DOHH2 (cell line): ENCODE measurements around the gene BMP7.

Source experiments
- H3F3A ChIP-seq: fragments of 200-600 bp; sonication (generic), shearing (Covaris generic); 2 replicates; pipeline ENCODE4 v1.6.0; 2016; ENCODE audit warnings: antibody characterized with exemption, mild to moderate bottlenecking; ENCODE audit not compliant: control insufficient read depth, insufficient read depth
- H3K27ac ChIP-seq: fragments of 200-600 bp; sonication (generic); 2 replicates; pipeline ENCODE4 v1.5.1; 2014; ENCODE audit warnings: low read depth, mild to moderate bottlenecking, low read length, moderate library complexity
- H3K27me3 ChIP-seq: fragments of 200-600 bp; sonication (generic); 2 replicates; pipeline ENCODE4 v1.6.1; 2014; ENCODE audit warnings: mild to moderate bottlenecking, low read length, mixed read lengths; ENCODE audit not compliant: control insufficient read depth
- H3K36me3 ChIP-seq: fragments of 200-600 bp; sonication (generic); 2 replicates; pipeline ENCODE4 v1.6.1; 2014; ENCODE audit warnings: mild to moderate bottlenecking, low read length, moderate library complexity, mixed read lengths; ENCODE audit not compliant: control insufficient read depth
- H3K4me1 ChIP-seq: fragments of 200-600 bp; sonication (generic); 2 replicates; pipeline ENCODE4 v1.6.1; 2014; ENCODE audit warnings: mild to moderate bottlenecking, low read length, mixed read lengths; ENCODE audit not compliant: control insufficient read depth
- H3K4me2 ChIP-seq: fragments of 200-600 bp; sonication (generic); 2 replicates; pipeline ENCODE4 v1.6.0; 2014; ENCODE audit warnings: mild to moderate bottlenecking, low read length, moderate library complexity
- H3K4me3 ChIP-seq: fragments of 200-600 bp; sonication (generic); 2 replicates; pipeline ENCODE4 v1.5.1; 2014; ENCODE audit warnings: mild to moderate bottlenecking, low read length, mixed read lengths
- H3K79me2 ChIP-seq: fragments of 200-600 bp; sonication (generic); 2 replicates; pipeline ENCODE4 v1.6.1; 2014; ENCODE audit warnings: mild to moderate bottlenecking, low read length, mixed read lengths; ENCODE audit not compliant: control insufficient read depth
- H3K9me2 ChIP-seq: fragments of 200-600 bp; sonication (generic); replicated peaks from 2 replicates; pipeline ENCODE4 v1.6.1; 2014; ENCODE audit warnings: mild to moderate bottlenecking, low read length, mixed read lengths; ENCODE audit not compliant: control insufficient read depth
- H3K9me3 ChIP-seq: fragments of 200-600 bp; sonication (generic); 2 replicates; pipeline ENCODE4 v1.6.1; 2014; ENCODE audit warnings: antibody characterized with exemption, low read length, mixed read lengths; ENCODE audit not compliant: control insufficient read depth, insufficient read depth
- H4K20me1 ChIP-seq: fragments of 200-600 bp; sonication (generic); 2 replicates; pipeline ENCODE4 v1.6.0; 2014; ENCODE audit warnings: low read depth, mild to moderate bottlenecking, antibody characterized with exemption, low read length, moderate library complexity; ENCODE audit not compliant: control insufficient read depth, insufficient read depth
- CTCF ChIP-seq: fragments of 200-600 bp; sonication (generic); IDR thresholded peaks from one replicate; pipeline ENCODE4 v1.5.1; 2014; ENCODE audit warnings: antibody characterized with exemption, mild to moderate bottlenecking, low read depth, low read length; ENCODE audit not compliant: poor library complexity, severe bottlenecking
- EZH2phosphoT487 ChIP-seq: fragments of 200-600 bp; sonication (generic); IDR thresholded peaks from 2 replicates; pipeline ENCODE4 v1.6.1; 2017; ENCODE audit warnings: borderline replicate concordance, mild to moderate bottlenecking, antibody characterized with exemption, low read length, moderate library complexity, mixed read lengths

BMP7 gene

GRCh38 chr20:57256205-57256604 lies 10.2 kb downstream of the BMP7 start:
- Histone ChIP-seq H3F3A (peaks cover 50% of the 10 kb centered on the region), H3K27ac (peak overlapping the region; percentile 62), H4K20me1 (peaks cover 68% of the 10 kb centered on the region), H3K4me1 (peaks cover 99% of the 10 kb centered on the region), H3K4me3 (peak overlapping the region; percentile 50), H3K27me3 (no peaks in the 10 kb centered on the region), H3K4me2 (peak overlapping the region; percentile 59), H3K36me3 (peaks cover 93% of the 10 kb centered on the region), H3K79me2 (peaks cover 100% of the 10 kb centered on the region), H3K9me3 (no peaks in the 10 kb centered on the region), H3K9me2 (no peaks in the 10 kb centered on the region)
- no peak for TF ChIP-seq EZH2phosphoT487
- no peak for TF ChIP-seq CTCF

GRCh38 chr20:57255183-57255582 lies 11.3 kb downstream of the BMP7 start:
- Histone ChIP-seq H3K9me3 (no peaks in the 10 kb centered on the region), H3K4me1 (peaks cover 99% of the 10 kb centered on the region), H3K4me3 (peak overlapping the region; percentile 29), H3K27ac (peak overlapping the region; percentile 62), H3K4me2 (peak overlapping the region; percentile 59), H3K36me3 (peaks cover 92% of the 10 kb centered on the region), H4K20me1 (peaks cover 67% of the 10 kb centered on the region), H3K79me2 (peaks cover 100% of the 10 kb centered on the region), H3K9me2 (no peaks in the 10 kb centered on the region), H3K27me3 (no peaks in the 10 kb centered on the region), H3F3A (peaks cover 50% of the 10 kb centered on the region)
- no peak for TF ChIP-seq EZH2phosphoT487
- TF ChIP-seq CTCF = no peak

GRCh38 chr20:57252559-57253162 lies 13.8 kb downstream of the BMP7 start:
- Histone ChIP-seq H3K79me2 (peaks cover 100% of the 10 kb centered on the region), H3K9me3 (no peaks in the 10 kb centered on the region), H3K27ac (peak overlapping the region; percentile 49), H3K4me3 (peak overlapping the region; percentile 26), H3K36me3 (peaks cover 88% of the 10 kb centered on the region), H3K27me3 (no peaks in the 10 kb centered on the region), H3K4me1 (peaks cover 98% of the 10 kb centered on the region), H3K4me2 (peak overlapping the region; percentile 59), H3F3A (peaks cover 48% of the 10 kb centered on the region), H3K9me2 (no peaks in the 10 kb centered on the region), H4K20me1 (peaks cover 64% of the 10 kb centered on the region)
- TF ChIP-seq CTCF = no peak
- TF ChIP-seq EZH2phosphoT487 = no peak

- Histone ChIP-seq H3K4me3 (peak overlapping the region; percentile 26), H3K4me1 (peaks cover 99% of the 10 kb centered on the region), H3F3A (peaks cover 50% of the 10 kb centered on the region), H4K20me1 (peaks cover 68% of the 10 kb centered on the region), H3K9me3 (no peaks in the 10 kb centered on the region), H3K27me3 (no peaks in the 10 kb centered on the region), H3K9me2 (no peaks in the 10 kb centered on the region), H3K4me2 (peak overlapping the region; percentile 59), H3K79me2 (peaks cover 100% of the 10 kb centered on the region), H3K27ac (peak overlapping the region; percentile 49), H3K36me3 (peaks cover 89% of the 10 kb centered on the region)
- no peak for TF ChIP-seq CTCF
- TF ChIP-seq EZH2phosphoT487 = no peak
These were observed 14.5 kb downstream of the BMP7 start for GRCh38 chr20:57251949-57252348.
